Measurements from ENCODE around the gene PFKP.

The PFKP gene

GRCh38 chr10:3137958-3138726, 70.8 kb downstream of the PFKP start:
- TF ChIP-seq, protein P1, sequence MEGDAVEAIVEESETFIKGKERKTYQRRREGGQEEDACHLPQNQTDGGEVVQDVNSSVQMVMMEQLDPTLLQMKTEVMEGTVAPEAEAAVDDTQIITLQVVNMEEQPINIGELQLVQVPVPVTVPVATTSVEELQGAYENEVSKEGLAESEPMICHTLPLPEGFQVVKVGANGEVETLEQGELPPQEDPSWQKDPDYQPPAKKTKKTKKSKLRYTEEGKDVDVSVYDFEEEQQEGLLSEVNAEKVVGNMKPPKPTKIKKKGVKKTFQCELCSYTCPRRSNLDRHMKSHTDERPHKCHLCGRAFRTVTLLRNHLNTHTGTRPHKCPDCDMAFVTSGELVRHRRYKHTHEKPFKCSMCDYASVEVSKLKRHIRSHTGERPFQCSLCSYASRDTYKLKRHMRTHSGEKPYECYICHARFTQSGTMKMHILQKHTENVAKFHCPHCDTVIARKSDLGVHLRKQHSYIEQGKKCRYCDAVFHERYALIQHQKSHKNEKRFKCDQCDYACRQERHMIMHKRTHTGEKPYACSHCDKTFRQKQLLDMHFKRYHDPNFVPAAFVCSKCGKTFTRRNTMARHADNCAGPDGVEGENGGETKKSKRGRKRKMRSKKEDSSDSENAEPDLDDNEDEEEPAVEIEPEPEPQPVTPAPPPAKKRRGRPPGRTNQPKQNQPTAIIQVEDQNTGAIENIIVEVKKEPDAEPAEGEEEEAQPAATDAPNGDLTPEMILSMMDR (IDR thresholded peaks at IDR 0.05; ENCODE audit: control insufficient read depth, insufficient read depth, low read depth, low read length, missing control alignments) = no peak
- no peak for DNase-seq (ENCODE audit: low read depth)
- no peak overlapping the region for H3K4me3 ChIP-seq (ENCODE audit: control insufficient read depth, low read depth, low read length)

DNA sequence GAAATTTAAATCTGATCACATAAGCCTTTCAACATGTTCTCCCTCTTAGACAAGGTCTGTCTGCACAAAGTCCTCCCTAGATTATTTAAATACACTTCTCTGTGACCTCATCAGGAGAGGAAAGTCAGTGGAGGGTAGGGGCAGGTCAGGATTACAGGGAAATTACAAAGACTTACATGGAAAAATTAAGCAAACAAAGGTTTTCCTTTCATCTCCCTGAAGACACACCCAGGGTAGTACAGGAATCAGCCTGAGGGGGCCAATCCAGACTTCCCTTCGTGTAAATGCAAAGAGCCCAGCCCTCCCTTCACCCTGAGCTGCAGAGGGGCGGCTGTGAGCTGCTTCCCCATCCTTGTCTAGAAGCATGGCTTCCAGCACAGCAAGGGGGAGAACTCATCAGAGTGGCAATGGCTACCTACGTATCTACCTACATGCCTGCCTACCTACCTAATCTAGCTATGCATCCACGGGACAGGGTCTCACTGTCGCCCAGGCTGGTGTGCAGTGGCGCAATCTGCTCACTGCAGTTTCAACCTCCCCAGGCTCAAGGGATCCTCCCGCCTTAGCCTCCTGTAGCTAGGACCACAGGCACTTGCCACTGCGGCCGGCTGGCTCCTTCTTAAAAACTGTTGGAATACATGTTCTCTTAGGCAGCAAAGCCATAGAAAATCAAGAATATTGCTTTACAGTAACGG, 72.0 kb downstream of the PFKP start:
- H3K4me3 ChIP-seq (ENCODE audit: control insufficient read depth, low read depth, low read length) = no peak overlapping the region
- TF ChIP-seq, protein P1 (IDR thresholded peaks at IDR 0.05; ENCODE audit: control insufficient read depth, insufficient read depth, low read depth, low read length, missing control alignments) = no peak
- DNase-seq (ENCODE audit: low read depth) = no peak

DNA sequence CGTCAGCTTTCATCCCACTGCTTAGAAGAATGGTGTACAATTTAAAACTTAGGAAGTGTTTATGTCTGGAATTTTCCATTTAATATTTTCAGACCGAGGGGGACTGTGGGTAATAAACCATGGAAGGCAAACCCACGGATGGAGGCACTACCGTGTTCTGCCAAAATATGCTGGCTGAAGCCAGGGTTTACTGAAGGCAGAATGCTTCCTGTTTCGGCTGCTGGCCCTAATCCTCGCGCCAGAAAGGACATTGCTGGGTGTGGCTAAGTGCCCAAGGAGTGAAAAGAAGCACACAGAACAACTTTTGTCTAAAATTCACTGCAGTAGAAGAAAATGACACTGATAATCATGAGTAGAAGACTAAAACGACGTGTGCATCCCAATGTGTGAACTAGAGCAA, 72.9 kb downstream of the PFKP start:
- H3K4me3 ChIP-seq (ENCODE audit: control insufficient read depth, low read depth, low read length) = no peak overlapping the region
- DNase-seq (ENCODE audit: low read depth) = no peak
- TF ChIP-seq, protein P1 (IDR thresholded peaks at IDR 0.05; ENCODE audit: control insufficient read depth, insufficient read depth, low read depth, low read length, missing control alignments) = no peak

GRCh38 chr10:3141351-3142005, 74.1 kb downstream of the PFKP start:
- TF ChIP-seq, protein P1 (IDR thresholded peaks at IDR 0.05; ENCODE audit: control insufficient read depth, insufficient read depth, low read depth, low read length, missing control alignments) = no peak
- no peak overlapping the region for H3K4me3 ChIP-seq (ENCODE audit: control insufficient read depth, low read depth, low read length)
- DNase-seq (ENCODE audit: low read depth) = no peak

DNA sequence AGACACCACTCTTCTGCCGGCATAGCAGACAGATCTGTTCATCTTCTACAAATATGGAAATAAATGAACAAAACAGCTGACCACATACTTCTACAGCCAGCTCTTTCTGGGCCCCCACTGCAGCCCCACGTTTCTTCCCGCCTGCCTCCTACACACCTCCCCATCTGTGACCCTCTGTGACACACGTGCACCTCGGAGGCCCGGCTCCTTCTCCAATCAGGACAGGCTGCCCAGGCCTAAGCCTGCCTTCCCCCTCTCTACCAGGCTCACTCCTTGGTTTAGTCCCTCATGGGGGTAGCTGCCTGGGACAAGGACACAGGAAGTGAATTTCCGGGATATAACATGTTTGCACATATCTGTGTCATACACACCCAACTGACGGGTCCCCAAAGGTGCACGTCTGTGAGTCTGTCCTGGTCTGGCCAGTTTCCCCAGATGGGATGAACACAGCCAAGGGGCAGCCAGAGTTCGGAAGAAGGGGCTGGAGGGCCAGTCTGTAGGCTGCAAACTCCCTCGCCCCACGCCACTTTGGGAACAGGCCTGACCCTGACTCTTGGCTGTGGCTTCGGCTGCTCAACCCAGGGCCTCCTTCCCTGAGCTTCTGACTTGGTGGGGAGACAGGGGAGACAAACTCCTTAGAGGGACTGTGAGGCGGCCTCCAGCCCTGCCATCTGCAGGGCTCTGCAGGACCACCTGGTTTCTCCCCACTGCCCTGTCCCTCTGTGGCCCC, 75.0 kb downstream of the PFKP start:
- TF ChIP-seq, protein P1 (IDR thresholded peaks at IDR 0.05; ENCODE audit: control insufficient read depth, insufficient read depth, low read depth, low read length, missing control alignments) = no peak
- no peak for DNase-seq (ENCODE audit: low read depth)
- H3K4me3 ChIP-seq (ENCODE audit: control insufficient read depth, low read depth, low read length) = no peak overlapping the region

DNA sequence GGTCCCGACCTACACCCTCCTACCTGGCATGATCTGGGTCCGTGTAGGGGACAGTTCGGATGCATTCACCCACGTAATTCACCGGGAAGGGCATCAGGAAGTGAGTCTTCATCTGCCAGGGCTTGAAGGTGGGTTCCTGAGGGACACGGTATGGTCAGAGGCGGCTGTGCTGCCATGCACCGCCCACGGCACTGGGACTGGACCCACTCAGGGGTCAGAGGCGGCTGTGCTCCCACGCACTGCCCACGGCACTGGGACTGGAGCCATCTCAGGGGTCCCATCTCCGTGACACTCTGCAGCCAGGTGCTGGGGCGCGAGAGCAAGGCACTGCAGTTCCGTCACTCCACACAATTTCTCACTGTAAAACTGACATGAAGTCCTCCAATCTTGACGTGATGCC, 76.0 kb downstream of the PFKP start:
- H3K4me3 ChIP-seq (ENCODE audit: control insufficient read depth, low read depth, low read length) = no peak overlapping the region
- DNase-seq (ENCODE audit: low read depth) = no peak
- TF ChIP-seq, protein P1 (IDR thresholded peaks at IDR 0.05; ENCODE audit: control insufficient read depth, insufficient read depth, low read depth, low read length, missing control alignments) = no peak

All from AG09309 (cell line).